ENCODE data around the gene PPP4R4. TPM values are rescaled to one million over a fixed set of nuclear protein-coding genes. Genes with fewer than 3 reads are reported as not detected.

Gene PPP4R4
- total RNA-seq, 1 donor from 2014 or later: not detected

DNA sequence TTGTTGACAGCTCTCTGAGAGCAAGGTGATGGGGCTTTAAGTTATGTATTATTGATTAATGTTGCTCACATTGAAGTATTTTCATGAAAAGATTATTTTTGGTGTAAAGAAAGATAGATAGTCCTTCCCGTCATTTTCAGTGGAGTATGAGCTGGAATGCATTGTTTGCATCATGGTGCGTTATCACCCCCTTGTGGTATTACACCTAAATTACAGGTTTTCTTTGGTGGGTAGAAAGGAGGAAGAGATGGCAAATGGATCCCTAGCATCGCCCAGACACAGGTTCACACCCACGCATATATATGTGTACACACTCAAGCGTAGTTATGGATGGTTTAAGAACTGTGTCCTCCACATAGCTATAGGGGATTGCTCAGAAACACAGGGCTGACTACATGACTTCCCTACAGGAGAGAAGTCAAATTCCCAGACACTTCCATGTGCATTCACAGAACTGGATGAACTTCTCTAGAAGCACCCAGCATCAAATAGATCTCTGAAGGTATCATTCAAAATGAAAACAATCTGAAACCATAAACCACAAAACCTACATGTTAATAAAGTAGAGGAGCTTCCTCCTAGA lies 133.4 kb downstream of the PPP4R4 start:
- no peak for DNase-seq (ENCODE audit: low read depth in 2 of 2)

DNA sequence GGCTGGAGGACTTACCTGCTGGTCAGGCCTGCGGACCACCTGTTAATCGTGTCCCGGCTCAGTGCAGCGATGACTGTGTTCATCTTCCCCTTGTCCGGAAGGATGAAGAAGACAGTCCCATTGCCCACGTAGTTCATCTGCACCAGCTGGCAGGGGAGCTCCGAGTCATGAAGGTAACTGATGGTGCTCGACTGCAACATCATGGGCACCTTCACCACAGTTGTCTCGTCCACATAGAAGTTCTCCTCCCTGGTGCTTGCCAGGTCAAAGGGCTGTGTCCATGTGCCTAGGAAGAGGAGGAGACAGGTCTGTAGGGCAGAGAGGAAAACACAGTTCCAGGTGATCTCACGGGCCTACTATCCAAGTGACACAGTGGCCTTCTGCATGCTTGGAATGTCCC lies 135.6 kb downstream of the PPP4R4 start:
- no peak for DNase-seq (ENCODE audit: low read depth in 2 of 2)

DNA sequence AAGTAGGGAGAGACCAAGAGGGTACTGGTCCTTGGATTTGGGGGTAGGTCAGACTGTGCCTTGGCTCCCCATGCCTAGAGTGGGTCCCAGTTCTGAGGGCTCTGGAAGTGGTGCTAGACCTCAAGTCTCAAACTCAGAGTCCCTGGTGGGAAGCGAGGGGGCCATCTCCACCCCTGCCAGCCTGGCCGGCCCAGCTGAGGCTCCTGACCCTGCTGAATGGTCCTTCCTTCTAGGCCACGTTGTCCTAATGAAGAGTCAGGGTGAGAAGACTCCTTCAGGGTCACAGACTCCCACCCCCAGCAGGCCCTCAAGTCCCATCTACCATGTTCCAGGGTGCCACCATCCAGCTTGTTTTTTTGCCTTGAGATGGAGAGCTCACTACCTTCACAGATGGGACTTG lies 136.1 kb downstream of the PPP4R4 start:
- no peak for DNase-seq (ENCODE audit: low read depth in 2 of 2)

DNA sequence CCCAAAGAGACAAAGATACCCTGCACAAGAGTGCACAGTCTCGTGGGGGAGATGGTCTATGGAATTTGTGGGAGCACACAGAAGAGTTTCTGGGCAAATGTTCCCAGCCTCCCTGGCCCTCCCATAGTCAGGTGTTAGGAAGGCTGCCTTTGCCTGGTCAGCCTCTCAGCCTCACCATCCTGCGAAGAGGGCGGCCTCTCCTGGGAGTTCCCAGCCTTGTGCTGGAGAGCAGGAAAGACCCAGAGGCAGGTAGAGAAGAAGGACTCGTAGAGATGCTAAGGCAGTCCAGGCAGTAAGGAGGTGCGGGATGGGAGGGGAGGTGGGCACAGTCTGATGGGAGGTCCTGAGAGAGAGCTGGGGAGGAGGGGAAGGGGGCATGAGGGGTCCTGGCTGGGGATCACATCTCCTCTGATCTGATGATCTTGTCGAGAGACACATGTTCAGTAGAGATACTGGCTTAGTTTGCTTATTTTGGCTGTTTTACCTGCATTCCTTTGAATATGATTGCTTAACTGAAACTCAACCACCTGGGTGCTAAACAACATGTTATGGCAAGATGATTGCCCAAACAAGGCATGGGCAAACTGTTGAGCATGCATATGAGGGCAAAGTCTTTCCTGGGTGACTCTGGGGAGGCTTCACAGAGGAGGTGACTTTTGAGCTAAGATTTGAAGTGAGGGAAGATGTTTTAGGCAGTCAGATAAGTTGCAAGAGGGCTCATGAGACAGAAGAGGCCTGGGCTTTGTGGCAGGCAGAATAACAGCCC lies 138.5 kb downstream of the PPP4R4 start:
- DNase-seq (ENCODE audit: low read depth in 2 of 2): no peak

DNA sequence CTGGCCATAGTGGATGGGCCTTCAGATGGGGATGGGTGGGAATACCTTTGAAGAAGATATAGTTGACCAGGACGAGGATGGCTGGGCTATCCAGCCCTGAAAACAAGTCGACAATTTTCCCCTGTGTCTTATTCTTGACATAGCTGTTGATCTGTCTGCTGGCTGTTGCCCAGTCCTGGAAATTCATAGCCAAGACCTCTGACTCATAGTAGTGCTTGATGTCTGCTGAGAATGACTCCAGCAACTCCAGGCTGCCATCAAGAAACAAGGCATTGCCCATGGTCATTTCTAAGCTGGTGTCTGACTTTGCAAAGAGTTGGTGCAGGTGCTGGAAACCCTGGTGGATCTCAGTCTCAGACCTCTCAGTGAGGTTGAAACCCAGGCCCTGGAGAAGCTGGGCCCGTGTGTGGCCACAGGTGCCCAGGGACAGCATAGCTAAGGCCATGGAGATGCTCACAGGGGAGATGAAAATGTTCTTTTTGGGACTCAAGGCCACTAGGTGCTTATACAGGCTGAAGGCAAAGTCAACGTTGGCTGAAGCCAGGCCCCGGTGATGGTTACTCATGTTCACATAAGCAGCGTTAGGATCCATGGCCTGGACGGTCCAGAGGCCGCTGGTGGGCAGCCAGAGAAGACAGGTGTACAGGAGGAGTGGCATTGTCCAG lies 140.0 kb downstream of the PPP4R4 start:
- DNase-seq (ENCODE audit: low read depth in 2 of 2): no peak

DNA sequence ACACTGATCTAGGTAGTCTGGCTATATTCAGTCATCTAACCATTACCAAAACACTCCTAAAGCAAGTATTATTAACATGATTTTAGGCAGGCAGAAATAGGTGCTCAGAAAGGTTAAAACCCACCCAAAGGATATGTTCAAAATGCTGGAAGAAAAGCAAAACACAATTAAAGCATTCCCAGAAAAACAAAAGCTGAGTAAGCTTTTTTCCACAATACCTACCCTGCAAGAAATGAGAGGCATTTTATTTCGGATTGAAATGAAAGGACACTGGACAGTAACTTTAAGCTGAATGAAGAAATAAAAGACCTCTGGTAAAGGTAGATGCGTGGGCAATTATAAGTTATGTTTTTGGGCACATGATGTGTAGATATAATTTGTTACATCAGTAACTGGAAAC lies 140.8 kb downstream of the PPP4R4 start:
- no peak for DNase-seq (ENCODE audit: low read depth in 2 of 2)

DNA sequence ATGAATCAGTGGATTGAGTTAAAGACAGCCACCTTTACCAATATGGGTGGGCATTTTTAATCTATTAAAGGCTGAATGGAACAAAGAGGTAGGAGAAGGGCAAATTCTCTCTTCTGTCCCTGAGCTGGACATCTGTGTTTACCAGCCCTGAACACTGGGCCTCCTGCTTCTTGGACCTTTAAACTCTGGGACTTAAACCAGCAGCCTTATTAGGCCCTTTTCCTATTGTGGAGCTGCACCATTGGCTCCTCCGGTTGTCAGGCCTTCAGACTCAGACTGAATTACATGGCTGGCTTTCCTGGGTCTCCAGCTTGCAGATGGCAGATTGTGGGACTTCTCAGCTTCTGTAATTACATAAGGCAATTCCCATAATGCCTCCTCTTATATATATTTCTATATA lies 142.6 kb downstream of the PPP4R4 start:
- DNase-seq (ENCODE audit: low read depth in 2 of 2): no peak

DNA sequence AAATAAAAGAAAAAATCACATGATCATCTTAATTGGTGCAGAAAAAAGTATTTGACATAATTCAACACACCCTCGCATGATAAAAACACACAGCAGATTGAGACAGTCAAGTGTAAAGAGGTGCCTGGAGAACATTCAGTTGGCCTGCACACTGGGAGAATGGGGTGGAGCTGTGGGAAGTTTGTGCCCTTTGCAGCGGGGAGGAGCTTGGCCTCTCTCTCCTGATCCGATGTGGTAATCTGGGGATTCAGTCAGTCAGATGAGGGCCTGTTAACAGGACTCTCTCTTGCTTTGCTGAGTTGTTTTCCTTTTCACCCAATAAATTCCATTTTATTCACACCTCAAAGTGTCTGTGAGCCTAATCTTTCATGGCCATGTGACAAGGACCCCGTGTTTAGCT lies 143.1 kb downstream of the PPP4R4 start:
- no peak for DNase-seq (ENCODE audit: low read depth in 2 of 2)

DNA sequence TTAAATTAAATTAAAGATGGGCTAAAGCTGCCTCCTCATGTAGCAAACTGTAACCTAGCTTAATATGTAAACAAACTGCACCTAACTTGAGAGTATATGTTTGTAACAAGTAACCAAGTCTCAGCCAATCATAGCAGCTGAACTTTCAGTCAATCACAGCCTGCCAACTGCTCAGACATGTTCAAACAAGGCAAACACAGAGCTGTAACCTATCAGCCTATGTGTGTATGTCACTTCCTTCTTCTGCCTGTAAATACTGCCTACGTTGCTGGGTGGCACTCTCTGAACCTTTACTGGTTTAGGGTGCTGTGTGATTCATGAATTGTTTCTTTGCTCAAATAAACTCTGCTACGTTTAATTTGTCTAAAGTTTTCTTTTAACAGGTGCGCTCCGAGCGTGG lies 146.1 kb downstream of the PPP4R4 start:
- no peak for DNase-seq (ENCODE audit: low read depth in 2 of 2)

DNA sequence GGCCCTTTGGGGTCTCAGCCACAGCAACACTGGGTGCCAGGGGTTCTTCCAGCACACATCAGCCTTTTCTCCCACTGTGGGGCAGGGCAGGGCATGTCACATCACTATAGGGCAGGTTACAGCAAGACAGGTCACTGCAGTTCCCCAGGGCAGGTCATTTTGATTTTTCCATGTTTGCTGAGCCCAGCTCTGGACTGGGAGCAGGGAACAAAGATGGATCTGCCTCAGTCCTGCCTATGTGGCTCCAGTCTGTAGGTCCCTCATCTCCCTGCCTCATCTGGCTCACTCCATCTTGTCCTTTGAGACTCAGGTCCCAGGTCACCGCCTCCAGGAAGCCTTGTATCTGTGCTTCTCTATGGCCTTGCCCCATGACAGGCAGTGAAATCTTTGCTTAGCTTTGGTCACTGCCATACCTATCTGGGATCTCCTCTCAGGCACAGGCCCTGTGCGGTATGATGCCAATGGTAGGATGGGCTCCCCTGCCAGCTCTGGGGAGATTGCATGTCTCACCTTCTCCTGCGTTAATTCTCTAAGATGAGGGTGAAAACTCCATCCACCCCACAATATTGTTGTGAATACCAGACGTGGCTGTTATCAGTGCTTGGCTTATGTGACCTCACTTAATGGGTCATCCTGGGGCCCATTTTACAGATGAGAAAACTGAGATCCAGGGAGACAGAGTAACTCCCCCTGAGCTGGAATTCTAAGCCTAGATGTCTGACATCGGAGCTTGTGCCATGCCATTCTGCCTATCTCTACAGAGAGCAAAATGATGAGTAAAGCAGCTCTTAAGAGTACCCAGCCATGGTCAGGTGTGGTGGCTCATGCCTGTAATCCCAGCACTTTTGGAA lies 147.5 kb downstream of the PPP4R4 start:
- DNase-seq (ENCODE audit: low read depth in 2 of 2): no peak

- no peak for DNase-seq (ENCODE audit: low read depth in 2 of 2)
Observed at GRCh38 chr14:94322648-94323570, 148.8 kb downstream of the PPP4R4 start, which contains the start of gene SERPINA6. TSS of gene SERPINA6 (minus strand) at chr14:94323336. CDS start at chr14:94314648, 8,688 bp downstream.

DNA sequence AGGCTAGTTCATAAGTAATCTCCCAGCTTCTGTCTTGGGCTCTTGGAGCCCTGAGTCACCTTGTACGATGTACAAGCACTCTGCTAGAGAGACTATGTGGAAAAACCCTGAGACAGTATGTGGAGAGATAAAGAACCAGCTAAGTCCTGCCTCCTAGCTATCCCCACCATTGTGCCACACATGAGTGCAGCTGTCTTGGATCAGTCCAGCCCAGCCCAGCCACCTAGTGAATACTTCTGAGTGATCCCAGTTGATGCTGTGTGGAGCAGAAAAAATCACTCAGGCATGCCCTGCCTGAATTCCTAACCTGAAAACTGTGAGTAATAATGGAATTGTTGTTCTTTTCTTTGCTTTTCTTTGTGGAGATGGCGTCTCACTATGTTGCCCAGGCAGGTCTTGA lies 154.1 kb downstream of the PPP4R4 start:
- no peak for DNase-seq (ENCODE audit: low read depth in 2 of 2)

Other genes starting within 250 kb of the PPP4R4 start
- not detected in 2 replicates for gene FAM181A, start 247.0 kb upstream of the PPP4R4 start, total RNA-seq
- not detected in 2 replicates for gene ASB2, start 197.8 kb upstream of the PPP4R4 start, total RNA-seq
- not detected in 2 replicates for gene CCDC197, start 177.0 kb upstream of the PPP4R4 start, total RNA-seq
- gene OTUB2, start 148.0 kb upstream of the PPP4R4 start, total RNA-seq: 0.64 and 0.89 TPM in 2 replicates
- gene DDX24, start 93.1 kb upstream of the PPP4R4 start, total RNA-seq: 63.3 and 90.8 TPM in 2 replicates
- 7.2 and 13.0 TPM in 2 replicates for gene IFI27L1, start 93.0 kb upstream of the PPP4R4 start, total RNA-seq
- 54.5 and 62.0 TPM in 2 replicates for gene IFI27, start 63.6 kb upstream of the PPP4R4 start, total RNA-seq
- 5.2 and 8.9 TPM in 2 replicates for gene IFI27L2, start 44.7 kb upstream of the PPP4R4 start, total RNA-seq
- gene SERPINA10, start 118.9 kb downstream of the PPP4R4 start, total RNA-seq: not detected in 2 replicates
- gene SERPINA6, start 149.0 kb downstream of the PPP4R4 start, total RNA-seq: not detected in 2 replicates
- gene SERPINA2, start 192.4 kb downstream of the PPP4R4 start, total RNA-seq: not detected in 2 replicates
- not detected in 2 replicates for gene SERPINA1, start 214.3 kb downstream of the PPP4R4 start, total RNA-seq